K562 (cell line): Measurements from ENCODE around the gene MAP4. TPM values are rescaled to one million over a fixed set of nuclear protein-coding genes. Genes with fewer than 3 reads are reported as not detected.
A peak's percentile ranks its signal among the peaks of the same experiment; 100 is the strongest.

ENCODE experiments used
- ADNP ChIP-seq: fragments of 200-800 bp; sonication (Bioruptor generic); IDR thresholded peaks from 2 replicates; pipeline ENCODE4 v1.6.1; 2016; ENCODE audit warnings: missing genetic modification characterization, missing compliant biosample characterization
- ARID1B ChIP-seq: fragments of 450-650 bp; IDR thresholded peaks from 2 replicates; pipeline ENCODE4 v1.6.1; 2016; ENCODE audit warnings: antibody characterized with exemption, mild to moderate bottlenecking, inconsistent platforms
- ARID3A ChIP-seq: IDR thresholded peaks from 2 replicates; pipeline ENCODE4 v1.6.1; 2012; ENCODE audit warnings: low read depth, low read length, improper control_type of control experiment, borderline replicate concordance
- C11orf30 ChIP-seq: fragments of 450-650 bp; IDR thresholded peaks from 2 replicates; pipeline ENCODE4 v1.6.1; 2016; ENCODE audit warnings: low read depth, mild to moderate bottlenecking
- CC2D1A ChIP-seq: fragments of 450-650 bp; IDR thresholded peaks from 2 replicates; pipeline ENCODE4 v1.6.1; 2017; ENCODE audit warnings: mild to moderate bottlenecking
- DPF2 ChIP-seq: fragments of 450-650 bp; IDR thresholded peaks from 2 replicates; pipeline ENCODE4 v1.6.1; 2016
- FOXA3 ChIP-seq, 2 experiments: fragments of 450-650 bp in 1 of 2; sonication (generic) in 1 of 2; formaldehyde crosslinking; IDR thresholded peaks in 1 of 2; conservative IDR thresholded peaks in 1 of 2; 2 replicates each; pipeline versions ENCODE4 v1.4.0 to v1.8.0; 2020 to 2022; ENCODE audit warnings: mild to moderate bottlenecking in 2 of 2, missing genetic modification reagents in 1 of 2
- HSF4 ChIP-seq: fragments of 250-450 bp; sonication (Bioruptor Pico); IDR thresholded peaks from 2 replicates; pipeline ENCODE4 v2.1.2; 2022; ENCODE audit warnings: mild to moderate bottlenecking, moderate library complexity, borderline replicate concordance
- LEF1 ChIP-seq: fragments of 450-650 bp; IDR thresholded peaks from 2 replicates; pipeline ENCODE4 v1.6.1; 2016; ENCODE audit warnings: mild to moderate bottlenecking
- MED1 ChIP-seq: sonication (generic); formaldehyde crosslinking; IDR thresholded peaks from 2 replicates; pipeline ENCODE4 v1.8.1; 2023; ENCODE audit warnings: missing genetic modification reagents, borderline replicate concordance
- MNT ChIP-seq, 2 experiments: fragments of 450-650 bp; conservative IDR thresholded peaks; 2 replicates each; pipeline ENCODE4 v1.6.1; 2017; ENCODE audit warnings: mild to moderate bottlenecking in 2 of 2, moderate library complexity in 2 of 2
- MTA2 ChIP-seq: fragments of 450-650 bp; IDR thresholded peaks from 2 replicates; pipeline ENCODE4 v1.6.1; 2016; ENCODE audit warnings: low read depth
- NFIC ChIP-seq: fragments of 450-650 bp; IDR thresholded peaks from 2 replicates; pipeline ENCODE4 v1.6.1; 2017; ENCODE audit warnings: mild to moderate bottlenecking, inconsistent platforms
- RCOR1 ChIP-seq, 2 experiments: IDR thresholded peaks; 2 replicates each; pipeline ENCODE4 v1.6.1; 2012; ENCODE audit warnings: low read depth in 2 of 2, low read length in 2 of 2, borderline replicate concordance in 1 of 2, improper control_type of control experiment in 1 of 2
- SMARCA4 ChIP-seq: fragments of 450-650 bp; IDR thresholded peaks from 2 replicates; pipeline ENCODE4 v1.6.1; 2016
- USF2 ChIP-seq: sonication (generic); formaldehyde crosslinking; IDR thresholded peaks from 2 replicates; pipeline ENCODE4 v1.5.0; 2020; ENCODE audit warnings: missing genetic modification reagents
- ZNF121 ChIP-seq: sonication (generic); formaldehyde crosslinking; conservative IDR thresholded peaks from 2 replicates; pipeline ENCODE4 v1.8.0; 2022; ENCODE audit warnings: missing genetic modification reagents
- ZNF436 ChIP-seq: fragments of 250-450, 450-650 bp; sonication (Bioruptor Pico); formaldehyde crosslinking; IDR thresholded peaks from 2 replicates; pipeline ENCODE4 v1.7.0; 2020; ENCODE audit warnings: mild to moderate bottlenecking
- ZNF589 ChIP-seq: fragments of 200-800 bp; sonication (Bioruptor generic); IDR thresholded peaks from 2 replicates; pipeline ENCODE4 v1.6.1; 2016; ENCODE audit warnings: low read depth, missing genetic modification characterization, missing compliant biosample characterization
- polyA plus RNA-seq, 8 experiments: library from polyadenylated mRNA; depleted of rRNA in 4 of 8; stranded (reverse) in 5 of 8; unstranded in 3 of 8; fragments of >200 nt; fragmentation: Nextera tagmentation in 2 of 8; fragmentation: Illumina TruSeq in 1 of 8; extraction: Ambion mirVana in 2 of 8; extraction: Trizol in 1 of 8; gene quantifications; 2 replicates each; pipeline versions ENCODE4 v1.2.1 to v1.2.3, GENCODE V29; 2011 to 2014; ENCODE audit warnings: inconsistent platforms in 1 of 8, missing spikeins in 1 of 8
- total RNA-seq, 7 experiments: library from RNA; depleted of rRNA in 6 of 7; stranded (reverse); fragments of >200 nt in 6 of 7; fragmentation: Illumina TruSeq in 2 of 7; extraction: Trizol in 2 of 7; gene quantifications; 2 replicates each; pipeline versions ENCODE4 v1.2.1 to v1.2.3, GENCODE V29; 2011 to 2021; ENCODE audit warnings: low replicate concordance in 1 of 7

MAP4 gene
- total and polyA plus RNA-seq, 9 of the 15 experiments (the other 6 are each of a cell fraction or from before 2014, with no cell fraction given), result 13.3 to 141 (median 36.8) TPM

GRCh38 chr3:48016301-48016973, at the start of gene MAP4 (continued):
- TF ChIP-seq MTA2 (no peak), NFIC (peak; percentile 94), ADNP (peak; percentile 13; the same call in 1 of the 2 replicates), CC2D1A (peak; percentile 57; the same call in 1 of the 2 replicates), USF2 (CRISPR knock-in tag) (peak; percentile 54), RCOR1 (IDR thresholded peaks at IDR 0.05; ENCODE audit: borderline replicate concordance in 1 of 2, low read depth in 2 of 2, low read length in 2 of 2) (peak in 1 of 2 experiments; percentile 57; a peak in 1 of 4 replicates), ZNF436 (CRISPR knock-in tag) (no peak), ARID1B (peak; percentile 72), ZNF121 (CRISPR knock-in tag) (peak; percentile 56; the same call in 1 of the 2 replicates), MNT (conservative IDR thresholded peaks at IDR 0.05) (peak; percentile 52 to 66), HSF4 (no peak), SMARCA4 (peak; percentile 72), ARID3A (peak; percentile 55; the same call in 1 of the 2 replicates), FOXA3 (CRISPR knock-in tag; conservative IDR thresholded peaks at IDR 0.05 in 1 of 2, IDR thresholded peaks at IDR 0.05 in 1 of 2) (no peak), C11orf30 (peak; percentile 90), ZNF589 (CRISPR knock-in tag) (0 out of 2 replicates have a peak, but pooled peaks have one; percentile 56), DPF2 (peak; percentile 70), LEF1 (0 out of 2 replicates have a peak, but pooled peaks have one; percentile 47), MED1 (CRISPR knock-in tag) (no peak)
